ENCODE results near the gene KRT25. TPM values are rescaled to one million over a fixed set of nuclear protein-coding genes. Genes with fewer than 3 reads are reported as not detected.

The KRT25 gene
- total RNA-seq, 4 donors from 2014 or later, result not detected

DNA sequence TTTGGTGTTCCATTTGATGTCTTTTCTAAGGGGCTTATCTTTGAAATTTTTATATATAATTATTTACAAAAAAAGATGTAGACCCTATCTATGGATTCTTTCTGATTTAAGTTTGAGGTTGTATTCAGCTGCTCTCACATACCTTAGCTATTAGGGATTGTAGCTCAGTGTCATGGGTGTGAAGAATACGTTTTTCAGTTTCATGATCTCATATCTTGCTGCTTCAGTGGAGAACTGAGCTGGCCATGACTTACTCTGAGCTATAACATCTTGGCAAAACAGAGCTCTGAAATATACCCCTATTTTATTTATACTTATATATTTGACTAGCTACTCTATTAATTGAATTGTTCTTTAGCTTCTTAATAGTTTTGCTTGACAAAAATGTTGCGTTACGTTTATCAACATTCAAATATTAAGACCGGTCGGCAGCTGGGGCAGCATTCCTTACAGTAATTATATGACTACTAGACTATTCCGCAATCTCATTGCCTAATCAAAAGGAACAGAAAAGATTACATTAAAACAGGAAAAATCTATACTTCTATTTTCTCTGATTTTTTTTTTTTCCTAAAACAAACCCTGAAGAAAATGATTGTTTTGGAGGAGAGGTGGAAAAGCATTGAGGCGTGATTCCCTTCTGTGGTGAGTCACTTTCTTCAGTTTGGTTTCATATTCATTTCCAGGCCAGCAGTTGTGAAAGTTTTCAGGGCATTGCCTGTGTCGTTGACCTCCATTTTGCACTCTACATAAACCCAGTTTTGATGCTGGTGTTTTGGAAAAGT is 27.5 kb downstream of the KRT25 start:
- Histone ChIP-seq H3K9me3 (no peaks in the 10 kb centered on the region), H3K4me1 (no peaks in the 10 kb centered on the region), H3K27me3 (peaks cover 0 to 5% (median 5%) of the 10 kb centered on the region in 3 donors), H3K36me3 (no peaks in the 10 kb centered on the region), H3K4me3 (no peak overlapping the region), H3K27ac (no peak overlapping the region)
- intact Hi-C loops (cut with DNase I; ENCODE audit: low total_unique reads), result loop anchor here (1.0 kb wide), 1 partner anchor 107 kb away; no protein-coding TSS in a partner anchor
- ATAC-seq (no peak), DNase-seq (no peak)
- in situ Hi-C loops (cut with MboI; ENCODE audit: low sequenced_read_pairs in 4 of 4), result no loop called here
- no peak for TF ChIP-seq POLR2A (IDR thresholded peaks at IDR 0.05)
- TF ChIP-seq, protein P1, sequence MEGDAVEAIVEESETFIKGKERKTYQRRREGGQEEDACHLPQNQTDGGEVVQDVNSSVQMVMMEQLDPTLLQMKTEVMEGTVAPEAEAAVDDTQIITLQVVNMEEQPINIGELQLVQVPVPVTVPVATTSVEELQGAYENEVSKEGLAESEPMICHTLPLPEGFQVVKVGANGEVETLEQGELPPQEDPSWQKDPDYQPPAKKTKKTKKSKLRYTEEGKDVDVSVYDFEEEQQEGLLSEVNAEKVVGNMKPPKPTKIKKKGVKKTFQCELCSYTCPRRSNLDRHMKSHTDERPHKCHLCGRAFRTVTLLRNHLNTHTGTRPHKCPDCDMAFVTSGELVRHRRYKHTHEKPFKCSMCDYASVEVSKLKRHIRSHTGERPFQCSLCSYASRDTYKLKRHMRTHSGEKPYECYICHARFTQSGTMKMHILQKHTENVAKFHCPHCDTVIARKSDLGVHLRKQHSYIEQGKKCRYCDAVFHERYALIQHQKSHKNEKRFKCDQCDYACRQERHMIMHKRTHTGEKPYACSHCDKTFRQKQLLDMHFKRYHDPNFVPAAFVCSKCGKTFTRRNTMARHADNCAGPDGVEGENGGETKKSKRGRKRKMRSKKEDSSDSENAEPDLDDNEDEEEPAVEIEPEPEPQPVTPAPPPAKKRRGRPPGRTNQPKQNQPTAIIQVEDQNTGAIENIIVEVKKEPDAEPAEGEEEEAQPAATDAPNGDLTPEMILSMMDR (IDR thresholded peaks at IDR 0.05 in 4 of 5, conservative IDR thresholded peaks at IDR 0.05 in 1 of 5), result no peak

DNA sequence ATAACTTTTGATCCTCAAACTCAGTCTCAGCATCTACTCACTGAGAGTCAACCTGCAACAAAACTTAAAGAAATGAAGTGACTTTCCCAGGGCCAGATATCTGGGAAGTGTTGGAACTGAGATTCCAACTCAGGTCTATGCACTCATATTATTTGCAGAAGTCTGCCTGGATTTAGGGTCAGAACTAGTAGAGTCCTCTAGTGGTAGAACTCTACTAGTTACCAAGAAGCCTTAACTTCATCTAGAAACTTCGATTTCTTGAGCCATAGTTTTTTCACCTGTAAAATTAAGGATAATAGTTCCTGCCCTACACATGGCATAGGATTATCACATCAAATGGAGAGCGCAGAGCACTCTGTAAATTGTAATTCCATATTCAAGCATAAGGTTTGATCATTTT is 28.2 kb downstream of the KRT25 start:
- no peak for ATAC-seq
- no peak overlapping the region for H3K4me3 ChIP-seq
- DNase-seq, result no peak
- no peaks in the 10 kb centered on the region for H3K36me3 ChIP-seq
- intact Hi-C loops (cut with DNase I; ENCODE audit: low total_unique reads) (loop anchor here (1.0 kb wide), 1 partner anchor 107 kb away; no protein-coding TSS in a partner anchor), in situ Hi-C loops (cut with MboI; ENCODE audit: low sequenced_read_pairs in 4 of 4) (no loop called here)
- no peak overlapping the region for H3K27ac ChIP-seq
- H3K9me3 ChIP-seq, result no peaks in the 10 kb centered on the region
- H3K4me1 ChIP-seq, result no peaks in the 10 kb centered on the region
- no peak for TF ChIP-seq POLR2A (IDR thresholded peaks at IDR 0.05)
- TF ChIP-seq, protein P1 (IDR thresholded peaks at IDR 0.05 in 4 of 5, conservative IDR thresholded peaks at IDR 0.05 in 1 of 5), result peak in 2 of 5 experiments; percentile 15 to 29
- H3K27me3 ChIP-seq, result peaks cover 0 to 4% (median 0%) of the 10 kb centered on the region in 3 donors

DNA sequence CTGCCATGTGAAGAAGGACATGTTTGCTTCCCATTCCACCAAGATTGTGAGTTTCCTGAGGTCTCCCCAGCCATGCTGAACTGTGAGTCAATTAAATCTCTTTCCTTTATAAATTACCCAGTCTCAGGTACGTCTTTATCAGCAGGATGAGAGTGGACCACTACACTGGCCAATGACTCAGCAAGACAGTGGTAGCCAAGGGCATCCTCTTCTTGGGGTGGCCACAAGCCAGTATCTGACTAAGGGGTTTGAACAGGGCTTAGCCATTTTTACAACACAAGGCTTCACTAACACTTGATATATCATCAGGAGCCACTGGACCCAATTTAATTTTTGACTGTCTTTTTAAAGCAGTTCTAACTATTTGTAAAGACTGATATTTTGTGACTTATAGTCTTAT is 30.5 kb downstream of the KRT25 start:
- H3K27me3 ChIP-seq, result no peaks in the 10 kb centered on the region
- no peaks in the 10 kb centered on the region for H3K4me1 ChIP-seq
- DNase-seq (no peak), ATAC-seq (no peak)
- H3K27ac ChIP-seq, result no peak overlapping the region
- intact Hi-C loops (cut with DNase I; ENCODE audit: low total_unique reads) (no loop called here), in situ Hi-C loops (cut with MboI; ENCODE audit: low sequenced_read_pairs in 4 of 4) (no loop called here)
- no peaks in the 10 kb centered on the region for H3K36me3 ChIP-seq
- H3K9me3 ChIP-seq, result no peaks in the 10 kb centered on the region
- H3K4me3 ChIP-seq, result no peak overlapping the region
- TF ChIP-seq, protein P1 (IDR thresholded peaks at IDR 0.05 in 4 of 5, conservative IDR thresholded peaks at IDR 0.05 in 1 of 5), result no peak
- no peak for TF ChIP-seq POLR2A (IDR thresholded peaks at IDR 0.05)

DNA sequence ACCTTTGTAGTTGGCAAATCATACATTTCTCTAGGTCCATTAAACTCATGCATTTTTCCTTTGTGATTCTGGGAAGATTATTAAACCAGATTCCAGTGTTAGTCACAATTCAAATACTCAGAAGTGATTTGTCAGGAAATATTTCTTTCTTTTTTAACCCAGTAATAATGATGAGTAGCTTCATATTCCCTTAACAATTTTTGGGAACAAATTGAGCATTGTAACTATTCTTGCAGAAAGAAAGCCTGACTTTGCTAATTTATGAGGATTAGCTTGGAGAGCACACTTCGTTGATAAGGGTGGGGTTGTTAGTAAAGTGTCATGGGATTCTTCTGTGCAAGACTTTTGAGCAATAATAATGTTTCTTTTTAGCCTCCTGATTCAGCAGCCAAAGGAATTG is 32.9 kb downstream of the KRT25 start:
- TF ChIP-seq, protein P1 (IDR thresholded peaks at IDR 0.05 in 4 of 5, conservative IDR thresholded peaks at IDR 0.05 in 1 of 5), result no peak
- TF ChIP-seq POLR2A (IDR thresholded peaks at IDR 0.05), result no peak
- intact Hi-C loops (cut with DNase I; ENCODE audit: low total_unique reads), result no loop called here
- Histone ChIP-seq H3K27me3 (no peaks in the 10 kb centered on the region), H3K9me3 (no peaks in the 10 kb centered on the region), H3K4me1 (no peaks in the 10 kb centered on the region), H3K36me3 (no peaks in the 10 kb centered on the region), H3K4me3 (no peak overlapping the region), H3K27ac (no peak overlapping the region)
- in situ Hi-C loops (cut with MboI; ENCODE audit: low sequenced_read_pairs in 4 of 4), result no loop called here
- DNase-seq, result no peak
- ATAC-seq, result peak; percentile 39 to 52

Data from gastrocnemius medialis (tissue), 4 donors.